A549 (cell line): Measurements from ENCODE around the gene BCAT1. TPM values are rescaled to one million over a fixed set of nuclear protein-coding genes. Genes with fewer than 3 reads are reported as not detected.

ENCODE experiments used
- ATAC-seq, 2 experiments: fragments of 200-7000 bp in 1 of 2; fragments of >200 bp in 1 of 2; cut with Nextera tagmentation in 1 of 2; cut with Tn5 transposase in 1 of 2; 3 replicates each; pipeline versions ENCODE4 v1.8.0 to v1.9.1; 2018 to 2020; ENCODE audit warnings: mild to moderate bottlenecking in 1 of 2, moderate library complexity in 1 of 2
- CTCF ChIA-PET: fragments of 300-600 bp; sonication (Branson Sonifier 250); formaldehyde crosslinking; extraction: SDS; loops from one replicate; lab custom pipeline; 2021; ENCODE audit warnings: antibody characterized with exemption, inconsistent platforms; lab: Yijun Ruan, JAX
- POLR2A ChIA-PET: fragments of 350-600 bp; formaldehyde crosslinking; extraction: SDS; loops from one replicate; lab custom pipeline; 2021; ENCODE audit warnings: antibody characterized with exemption, inconsistent platforms; lab: Yijun Ruan, JAX
- DNase-seq, 2 experiments: peaks; one replicate each; pipeline versions ENCODE4 v3.0.0 to v3.0.0-alpha.2; 2011 to 2016; ENCODE audit warnings: low read depth in 1 of 2, low spot score in 1 of 2
- FAIRE-seq: peaks from 2 replicates; lab custom pipeline; 2011; peaks lifted over from hg19 to GRCh38; lab: Jason Lieb, UNC
- H3K27ac ChIP-seq, 2 experiments: fragments of >200 bp; sonication (Bioruptor Twin); formaldehyde crosslinking; 3 replicates each; pipeline ENCODE4 v1.5.1; 2016 to 2017
- H3K4me1 ChIP-seq: fragments of >200 bp; sonication (Bioruptor Twin); formaldehyde crosslinking; 3 replicates; pipeline ENCODE4 v1.6.1; 2016
- H3K4me2 ChIP-seq: fragments of >200 bp; sonication (Bioruptor Twin); formaldehyde crosslinking; 3 replicates; pipeline ENCODE4 v1.6.1; 2016
- H3K4me3 ChIP-seq: fragments of >200 bp; sonication (Bioruptor Twin); formaldehyde crosslinking; 3 replicates; pipeline ENCODE4 v1.5.1; 2016
- H3K9me3 ChIP-seq: fragments of >200 bp; sonication (Bioruptor Twin); formaldehyde crosslinking; 3 replicates; pipeline ENCODE4 v1.6.1; 2016
- BHLHE40 ChIP-seq: IDR thresholded peaks from 2 replicates; pipeline ENCODE4 v1.6.1; 2012; ENCODE audit warnings: low read depth, low read length, inconsistent platforms
- ESRRA ChIP-seq: fragments of 150-350 bp; IDR thresholded peaks from 2 replicates; pipeline ENCODE4 v1.6.1; 2014; ENCODE audit warnings: mild to moderate bottlenecking, low read length, borderline replicate concordance
- FOXS1 ChIP-seq: fragments of 250-450 bp; sonication (Bioruptor Pico); IDR thresholded peaks from 2 replicates; pipeline ENCODE4 v1.5.0; 2020; ENCODE audit warnings: mild to moderate bottlenecking, moderate library complexity
- JUN ChIP-seq, 2 experiments: fragments of >200 bp; sonication (Bioruptor Twin); formaldehyde crosslinking; IDR thresholded peaks; 2 replicates in 1 of 2; 3 replicates in 1 of 2; pipeline ENCODE4 v1.6.1; 2016 to 2017
- JUNB ChIP-seq: fragments of >200 bp; sonication (Bioruptor Twin); formaldehyde crosslinking; IDR thresholded peaks from 2 replicates; pipeline ENCODE4 v1.6.1; 2016
- MAZ ChIP-seq: fragments of 150-350 bp; IDR thresholded peaks from 2 replicates; pipeline ENCODE4 v1.6.1; 2014; ENCODE audit warnings: antibody characterized with exemption, low read depth, low read length, borderline replicate concordance
- MYC ChIP-seq: IDR thresholded peaks from 2 replicates; pipeline ENCODE4 v1.6.1; 2012; ENCODE audit warnings: mild to moderate bottlenecking, inconsistent platforms, low read length, improper control_type of control experiment, borderline replicate concordance
- NR3C1 ChIP-seq: fragments of >200 bp; sonication (Bioruptor Twin); formaldehyde crosslinking; IDR thresholded peaks from 3 replicates; pipeline ENCODE4 v1.6.1; 2017
- POLR2A ChIP-seq: IDR thresholded peaks from 2 replicates; pipeline ENCODE4 v1.6.1; 2012; ENCODE audit warnings: mild to moderate bottlenecking, low read length
- RAD21 ChIP-seq, 2 experiments: fragments of >200 bp in 1 of 2; sonication (Bioruptor Twin) in 1 of 2; formaldehyde crosslinking in 1 of 2; IDR thresholded peaks in 1 of 2; conservative IDR thresholded peaks in 1 of 2; 2 replicates in 1 of 2; 3 replicates in 1 of 2; pipeline ENCODE4 v1.6.1; 2012 to 2018; ENCODE audit warnings: inconsistent platforms in 1 of 2
- TP53 ChIP-seq: fragments of 250-450 bp; sonication (Bioruptor Pico); IDR thresholded peaks from 2 replicates; pipeline ENCODE4 v1.5.0; 2021; ENCODE audit warnings: mild to moderate bottlenecking, moderate library complexity
- WGBS: methylation state at CpG from one replicate; pipeline ENCODE4 v1.1.6; 2017; ENCODE audit errors: missing lambda C conversion rate; 5-methylcytosine and 5-hydroxymethylcytosine counted together
- polyA plus RNA-seq, 4 experiments: library from polyadenylated mRNA; depleted of rRNA in 3 of 4; stranded (reverse); fragments of >200 nt; fragmentation: RNase III in 1 of 4; extraction: RNeasy Plus Mini Kit Qiagen cat#74134 plus additional on column Dnase treatment in 1 of 4; gene quantifications; 2 replicates in 3 of 4; 3 replicates in 1 of 4; pipeline ENCODE4 v1.2.3, GENCODE V29; 2011 to 2017
- TF ChIP-seq, protein P1 (sequence below): fragments of 450-650 bp; IDR thresholded peaks from 2 replicates; pipeline ENCODE4 v1.6.1; 2014; ENCODE audit warnings: antibody characterized with exemption
- TF ChIP-seq, protein P2 (sequence below): fragments of 200-600 bp; sonication (generic); IDR thresholded peaks from 2 replicates; pipeline ENCODE4 v1.6.1; 2016; ENCODE audit warnings: antibody characterized with exemption, mild to moderate bottlenecking, moderate library complexity
- TF ChIP-seq, protein P3 (sequence below): fragments of >200 bp; sonication (Bioruptor Twin); formaldehyde crosslinking; IDR thresholded peaks from 2 replicates; pipeline ENCODE4 v1.6.1; 2016
- TF ChIP-seq, protein P4 (sequence below): IDR thresholded peaks from 2 replicates; pipeline ENCODE4 v1.6.1; 2012
- TF ChIP-seq, protein P5 (sequence below): fragments of 250-450 bp; sonication (Bioruptor Pico); IDR thresholded peaks from 2 replicates; pipeline ENCODE4 v1.5.0; 2021; ENCODE audit warnings: mild to moderate bottlenecking, moderate library complexity, borderline replicate concordance
- TF ChIP-seq, protein P6 (sequence below): fragments of >200 bp; sonication (Bioruptor Twin); formaldehyde crosslinking; IDR thresholded peaks from 3 replicates; pipeline ENCODE4 v1.5.1; 2016

BCAT1 gene
- polyA plus RNA-seq, 2 of the 4 experiments (the other 2 are of a cell fraction): 10.5 to 14.6 TPM

DNA sequence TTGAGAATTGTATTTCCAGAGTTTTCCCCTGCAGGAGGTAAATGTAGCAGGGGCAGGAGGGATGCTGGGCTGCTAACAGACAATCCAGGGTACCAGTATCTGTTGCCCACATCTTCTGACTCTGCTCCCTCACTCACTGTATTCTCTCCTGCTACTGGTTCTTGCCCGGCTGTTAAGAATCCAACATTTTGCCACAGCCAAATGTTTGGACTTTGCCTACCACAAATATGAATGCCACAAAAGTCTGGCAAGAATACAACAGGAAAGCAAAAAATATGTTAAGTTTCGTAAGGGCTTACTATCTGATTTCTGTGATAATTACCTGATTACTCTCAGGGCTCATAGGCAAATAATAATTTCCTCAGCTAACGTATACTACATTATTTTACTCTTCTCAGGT is 160.0 kb downstream of the BCAT1 start:
- Histone ChIP-seq H3K4me2 (no peak overlapping the region), H3K4me1 (no peaks in the 10 kb centered on the region), H3K27ac (no peak overlapping the region), H3K4me3 (no peak overlapping the region), H3K9me3 (no peaks in the 10 kb centered on the region)
- FAIRE-seq: no peak
- no peak for ATAC-seq
- 14% methylated on average over 3 of the region's 3 CpGs for WGBS
- DNase-seq: no peak
- ChIA-PET CTCF (interaction anchor here (1.3 kb wide), 1 partner anchor 10 kb away, joined by 3 read pairs; no protein-coding TSS in a partner anchor), POLR2A (no interaction called here)
- TF ChIP-seq, protein P1, sequence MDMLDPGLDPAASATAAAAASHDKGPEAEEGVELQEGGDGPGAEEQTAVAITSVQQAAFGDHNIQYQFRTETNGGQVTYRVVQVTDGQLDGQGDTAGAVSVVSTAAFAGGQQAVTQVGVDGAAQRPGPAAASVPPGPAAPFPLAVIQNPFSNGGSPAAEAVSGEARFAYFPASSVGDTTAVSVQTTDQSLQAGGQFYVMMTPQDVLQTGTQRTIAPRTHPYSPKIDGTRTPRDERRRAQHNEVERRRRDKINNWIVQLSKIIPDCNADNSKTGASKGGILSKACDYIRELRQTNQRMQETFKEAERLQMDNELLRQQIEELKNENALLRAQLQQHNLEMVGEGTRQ: no peak
- no peak for TF ChIP-seq JUN (IDR thresholded peaks at IDR 0.05)
- no peak for TF ChIP-seq NR3C1
- TF ChIP-seq, protein P2, sequence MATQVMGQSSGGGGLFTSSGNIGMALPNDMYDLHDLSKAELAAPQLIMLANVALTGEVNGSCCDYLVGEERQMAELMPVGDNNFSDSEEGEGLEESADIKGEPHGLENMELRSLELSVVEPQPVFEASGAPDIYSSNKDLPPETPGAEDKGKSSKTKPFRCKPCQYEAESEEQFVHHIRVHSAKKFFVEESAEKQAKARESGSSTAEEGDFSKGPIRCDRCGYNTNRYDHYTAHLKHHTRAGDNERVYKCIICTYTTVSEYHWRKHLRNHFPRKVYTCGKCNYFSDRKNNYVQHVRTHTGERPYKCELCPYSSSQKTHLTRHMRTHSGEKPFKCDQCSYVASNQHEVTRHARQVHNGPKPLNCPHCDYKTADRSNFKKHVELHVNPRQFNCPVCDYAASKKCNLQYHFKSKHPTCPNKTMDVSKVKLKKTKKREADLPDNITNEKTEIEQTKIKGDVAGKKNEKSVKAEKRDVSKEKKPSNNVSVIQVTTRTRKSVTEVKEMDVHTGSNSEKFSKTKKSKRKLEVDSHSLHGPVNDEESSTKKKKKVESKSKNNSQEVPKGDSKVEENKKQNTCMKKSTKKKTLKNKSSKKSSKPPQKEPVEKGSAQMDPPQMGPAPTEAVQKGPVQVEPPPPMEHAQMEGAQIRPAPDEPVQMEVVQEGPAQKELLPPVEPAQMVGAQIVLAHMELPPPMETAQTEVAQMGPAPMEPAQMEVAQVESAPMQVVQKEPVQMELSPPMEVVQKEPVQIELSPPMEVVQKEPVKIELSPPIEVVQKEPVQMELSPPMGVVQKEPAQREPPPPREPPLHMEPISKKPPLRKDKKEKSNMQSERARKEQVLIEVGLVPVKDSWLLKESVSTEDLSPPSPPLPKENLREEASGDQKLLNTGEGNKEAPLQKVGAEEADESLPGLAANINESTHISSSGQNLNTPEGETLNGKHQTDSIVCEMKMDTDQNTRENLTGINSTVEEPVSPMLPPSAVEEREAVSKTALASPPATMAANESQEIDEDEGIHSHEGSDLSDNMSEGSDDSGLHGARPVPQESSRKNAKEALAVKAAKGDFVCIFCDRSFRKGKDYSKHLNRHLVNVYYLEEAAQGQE: no peak
- TF ChIP-seq BHLHE40: no peak
- TF ChIP-seq JUNB: no peak
- TF ChIP-seq, protein P3, sequence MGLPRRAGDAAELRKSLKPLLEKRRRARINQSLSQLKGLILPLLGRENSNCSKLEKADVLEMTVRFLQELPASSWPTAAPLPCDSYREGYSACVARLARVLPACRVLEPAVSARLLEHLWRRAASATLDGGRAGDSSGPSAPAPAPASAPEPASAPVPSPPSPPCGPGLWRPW: no peak
- TF ChIP-seq TP53 (CRISPR knock-in tag): no peak
- TF ChIP-seq ESRRA: no peak
- no peak for TF ChIP-seq FOXS1 (CRISPR knock-in tag)
- no peak for TF ChIP-seq MAZ
- TF ChIP-seq MYC: no peak
- TF ChIP-seq, protein P4, sequence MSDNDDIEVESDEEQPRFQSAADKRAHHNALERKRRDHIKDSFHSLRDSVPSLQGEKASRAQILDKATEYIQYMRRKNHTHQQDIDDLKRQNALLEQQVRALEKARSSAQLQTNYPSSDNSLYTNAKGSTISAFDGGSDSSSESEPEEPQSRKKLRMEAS: no peak
- no peak for TF ChIP-seq POLR2A
- TF ChIP-seq, protein P5, sequence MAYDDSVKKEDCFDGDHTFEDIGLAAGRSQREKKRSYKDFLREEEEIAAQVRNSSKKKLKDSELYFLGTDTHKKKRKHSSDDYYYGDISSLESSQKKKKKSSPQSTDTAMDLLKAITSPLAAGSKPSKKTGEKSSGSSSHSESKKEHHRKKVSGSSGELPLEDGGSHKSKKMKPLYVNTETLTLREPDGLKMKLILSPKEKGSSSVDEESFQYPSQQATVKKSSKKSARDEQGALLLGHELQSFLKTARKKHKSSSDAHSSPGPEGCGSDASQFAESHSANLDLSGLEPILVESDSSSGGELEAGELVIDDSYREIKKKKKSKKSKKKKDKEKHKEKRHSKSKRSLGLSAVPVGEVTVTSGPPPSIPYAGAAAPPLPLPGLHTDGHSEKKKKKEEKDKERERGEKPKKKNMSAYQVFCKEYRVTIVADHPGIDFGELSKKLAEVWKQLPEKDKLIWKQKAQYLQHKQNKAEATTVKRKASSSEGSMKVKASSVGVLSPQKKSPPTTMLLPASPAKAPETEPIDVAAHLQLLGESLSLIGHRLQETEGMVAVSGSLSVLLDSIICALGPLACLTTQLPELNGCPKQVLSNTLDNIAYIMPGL (CRISPR knock-in tag): no peak

DNA sequence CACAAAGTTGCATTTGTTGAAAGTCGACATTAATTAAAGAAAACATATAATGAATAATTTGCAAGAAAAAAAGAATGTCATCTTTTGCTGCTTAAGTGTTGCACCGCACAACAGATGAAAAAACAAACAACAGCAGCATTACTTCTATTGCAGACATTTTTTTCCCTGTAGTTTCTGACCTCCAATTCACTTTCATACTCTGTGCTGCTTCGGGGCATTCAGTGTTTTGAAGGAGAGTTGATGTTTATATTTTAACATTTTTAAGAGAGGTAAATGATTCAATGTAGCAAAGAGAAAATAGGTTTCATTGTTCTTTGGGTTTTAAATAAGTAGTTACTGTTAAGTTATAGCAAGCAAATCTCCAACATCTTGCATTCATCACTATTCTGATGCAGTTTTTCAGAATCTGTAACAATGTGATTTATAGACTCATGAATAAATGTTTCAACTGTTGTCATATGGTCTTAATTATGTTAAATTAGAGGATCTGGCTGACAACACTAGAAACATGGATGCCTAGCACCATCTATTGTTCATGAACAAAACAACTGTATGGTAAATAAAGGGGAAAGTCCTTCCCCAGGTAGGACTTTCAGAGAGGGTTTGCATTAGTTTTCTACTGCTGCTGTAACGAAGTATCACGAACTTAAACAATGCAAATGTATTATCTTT is 168.1 kb downstream of the BCAT1 start:
- TF ChIP-seq RAD21 (conservative IDR thresholded peaks at IDR 0.05 in 1 of 2, IDR thresholded peaks at IDR 0.05 in 1 of 2) (peak; percentile 15 to 37; a peak in 3 of 5 replicates), NR3C1 (no peak)
- TF ChIP-seq, protein P6, sequence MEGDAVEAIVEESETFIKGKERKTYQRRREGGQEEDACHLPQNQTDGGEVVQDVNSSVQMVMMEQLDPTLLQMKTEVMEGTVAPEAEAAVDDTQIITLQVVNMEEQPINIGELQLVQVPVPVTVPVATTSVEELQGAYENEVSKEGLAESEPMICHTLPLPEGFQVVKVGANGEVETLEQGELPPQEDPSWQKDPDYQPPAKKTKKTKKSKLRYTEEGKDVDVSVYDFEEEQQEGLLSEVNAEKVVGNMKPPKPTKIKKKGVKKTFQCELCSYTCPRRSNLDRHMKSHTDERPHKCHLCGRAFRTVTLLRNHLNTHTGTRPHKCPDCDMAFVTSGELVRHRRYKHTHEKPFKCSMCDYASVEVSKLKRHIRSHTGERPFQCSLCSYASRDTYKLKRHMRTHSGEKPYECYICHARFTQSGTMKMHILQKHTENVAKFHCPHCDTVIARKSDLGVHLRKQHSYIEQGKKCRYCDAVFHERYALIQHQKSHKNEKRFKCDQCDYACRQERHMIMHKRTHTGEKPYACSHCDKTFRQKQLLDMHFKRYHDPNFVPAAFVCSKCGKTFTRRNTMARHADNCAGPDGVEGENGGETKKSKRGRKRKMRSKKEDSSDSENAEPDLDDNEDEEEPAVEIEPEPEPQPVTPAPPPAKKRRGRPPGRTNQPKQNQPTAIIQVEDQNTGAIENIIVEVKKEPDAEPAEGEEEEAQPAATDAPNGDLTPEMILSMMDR: peak; percentile 12; the same call in 1 of the 3 replicates
- Histone ChIP-seq H3K27ac (no peak overlapping the region), H3K4me3 (no peak overlapping the region), H3K9me3 (no peaks in the 10 kb centered on the region), H3K4me2 (no peak overlapping the region), H3K4me1 (no peaks in the 10 kb centered on the region)
- no peak for FAIRE-seq
- CTCF ChIA-PET: no interaction called here
- no peak for ATAC-seq
- WGBS: under 1% methylated on average over 5 of the region's 5 CpGs
- POLR2A ChIA-PET: no interaction called here
- no peak for DNase-seq
